ENCODE measurements around the gene AMELX. TPM values are rescaled to one million over a fixed set of nuclear protein-coding genes. Genes with fewer than 3 reads are reported as not detected.
A peak's percentile ranks its signal among the peaks of the same experiment; 100 is the strongest.

Gene AMELX
- total and polyA plus RNA-seq, 2 experiments from 2014 or later: not detected

DNA sequence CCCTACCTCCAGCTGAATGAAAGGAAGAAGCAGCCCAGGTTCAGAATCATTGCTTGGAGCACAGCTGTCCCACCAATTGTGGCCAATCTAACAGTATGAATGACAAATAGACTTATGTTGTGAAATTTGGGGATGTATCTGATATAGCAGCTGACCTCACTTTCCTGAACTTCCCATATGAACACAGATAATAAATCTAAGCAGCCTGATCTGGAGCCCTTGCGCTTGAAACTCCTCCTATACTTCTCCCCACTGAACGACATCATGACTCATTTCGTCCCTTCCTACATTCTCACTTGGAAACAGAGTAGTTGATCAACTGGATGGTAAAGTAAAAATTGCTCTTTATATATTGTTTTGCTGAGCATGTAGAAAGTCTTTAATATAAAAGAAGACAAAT lies 24.2 kb upstream of the AMELX start:
- DNase-seq (ENCODE audit: low read depth in 1 of 2, low spot score in 1 of 2): no peak
- no peaks in the 10 kb centered on the region for H3K4me1 ChIP-seq (ENCODE audit: low read depth)
- TF ChIP-seq, protein P1, sequence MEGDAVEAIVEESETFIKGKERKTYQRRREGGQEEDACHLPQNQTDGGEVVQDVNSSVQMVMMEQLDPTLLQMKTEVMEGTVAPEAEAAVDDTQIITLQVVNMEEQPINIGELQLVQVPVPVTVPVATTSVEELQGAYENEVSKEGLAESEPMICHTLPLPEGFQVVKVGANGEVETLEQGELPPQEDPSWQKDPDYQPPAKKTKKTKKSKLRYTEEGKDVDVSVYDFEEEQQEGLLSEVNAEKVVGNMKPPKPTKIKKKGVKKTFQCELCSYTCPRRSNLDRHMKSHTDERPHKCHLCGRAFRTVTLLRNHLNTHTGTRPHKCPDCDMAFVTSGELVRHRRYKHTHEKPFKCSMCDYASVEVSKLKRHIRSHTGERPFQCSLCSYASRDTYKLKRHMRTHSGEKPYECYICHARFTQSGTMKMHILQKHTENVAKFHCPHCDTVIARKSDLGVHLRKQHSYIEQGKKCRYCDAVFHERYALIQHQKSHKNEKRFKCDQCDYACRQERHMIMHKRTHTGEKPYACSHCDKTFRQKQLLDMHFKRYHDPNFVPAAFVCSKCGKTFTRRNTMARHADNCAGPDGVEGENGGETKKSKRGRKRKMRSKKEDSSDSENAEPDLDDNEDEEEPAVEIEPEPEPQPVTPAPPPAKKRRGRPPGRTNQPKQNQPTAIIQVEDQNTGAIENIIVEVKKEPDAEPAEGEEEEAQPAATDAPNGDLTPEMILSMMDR (IDR thresholded peaks at IDR 0.05; ENCODE audit: low read depth, low read length): no peak
- no peaks in the 10 kb centered on the region for H3K27me3 ChIP-seq
- no peaks in the 10 kb centered on the region for H3K9me3 ChIP-seq (ENCODE audit: low read depth)
- no peak overlapping the region for H3K27ac ChIP-seq
- no peaks in the 10 kb centered on the region for H3K36me3 ChIP-seq
- H3K4me3 ChIP-seq: no peak overlapping the region

- no peak overlapping the region for H3K4me3 ChIP-seq
- TF ChIP-seq, protein P1 (IDR thresholded peaks at IDR 0.05; ENCODE audit: low read depth, low read length): no peak
- no peaks in the 10 kb centered on the region for H3K36me3 ChIP-seq
- DNase-seq (ENCODE audit: low read depth in 1 of 2, low spot score in 1 of 2): peak in 1 of 2 donors; percentile 22
- H3K9me3 ChIP-seq (ENCODE audit: low read depth): no peaks in the 10 kb centered on the region
- H3K27me3 ChIP-seq: no peaks in the 10 kb centered on the region
- no peaks in the 10 kb centered on the region for H3K4me1 ChIP-seq (ENCODE audit: low read depth)
- H3K27ac ChIP-seq: no peak overlapping the region
These were observed 23.2 kb upstream of the AMELX start for GRCh38 chrX:11269996-11270395.

DNA sequence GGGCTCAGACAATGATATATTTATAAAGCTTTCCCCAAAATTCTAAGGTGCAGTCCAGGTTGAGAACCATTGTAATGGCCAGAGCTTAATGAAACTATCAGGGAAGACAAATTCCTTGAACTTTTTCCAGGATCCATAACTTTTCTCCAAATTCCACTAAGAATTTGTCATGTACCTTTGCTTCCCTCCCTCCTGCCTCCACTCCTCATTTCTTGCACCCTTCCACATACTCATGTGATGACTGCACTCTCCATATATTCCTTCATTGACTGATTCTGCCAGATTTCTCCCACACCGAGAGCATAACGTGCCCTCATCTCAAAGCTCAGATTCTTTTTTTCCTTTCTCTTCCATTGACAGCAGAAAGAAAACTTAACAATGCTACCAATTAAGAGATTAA lies 20.9 kb upstream of the AMELX start:
- no peak overlapping the region for H3K27ac ChIP-seq

DNA sequence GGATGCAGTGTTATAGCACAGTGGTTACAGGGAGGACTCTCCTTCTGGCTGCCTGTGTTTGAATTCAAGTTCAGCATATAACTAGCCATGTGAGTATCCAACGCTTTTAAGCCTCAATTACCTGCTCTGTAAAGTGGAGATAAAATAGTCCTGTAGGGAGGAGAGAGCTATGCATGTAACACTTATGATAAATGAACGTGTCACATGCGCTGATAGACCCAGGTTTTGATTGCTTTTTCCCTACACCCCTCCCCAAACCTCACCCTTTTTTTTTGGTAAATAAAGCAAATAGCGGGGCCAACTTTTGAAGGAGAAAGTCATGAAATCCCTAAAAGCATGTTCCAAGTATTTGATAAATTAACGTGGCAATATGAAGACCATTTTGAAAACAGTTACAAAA lies 20.4 kb upstream of the AMELX start:
- no peak overlapping the region for H3K4me3 ChIP-seq
- no peaks in the 10 kb centered on the region for H3K9me3 ChIP-seq (ENCODE audit: low read depth)
- no peak for DNase-seq (ENCODE audit: low read depth in 1 of 2, low spot score in 1 of 2)
- H3K27me3 ChIP-seq: no peaks in the 10 kb centered on the region
- H3K27ac ChIP-seq: no peak overlapping the region
- TF ChIP-seq, protein P1 (IDR thresholded peaks at IDR 0.05; ENCODE audit: low read depth, low read length): no peak
- no peaks in the 10 kb centered on the region for H3K36me3 ChIP-seq
- no peaks in the 10 kb centered on the region for H3K4me1 ChIP-seq (ENCODE audit: low read depth)

More for the DNA sequence above, 20.9 kb upstream of the AMELX start:
- TF ChIP-seq, protein P1 (IDR thresholded peaks at IDR 0.05; ENCODE audit: low read depth, low read length): no peak
- no peak for DNase-seq (ENCODE audit: low read depth in 1 of 2, low spot score in 1 of 2)
- Histone ChIP-seq H3K27me3 (no peaks in the 10 kb centered on the region), H3K4me1 (ENCODE audit: low read depth) (no peaks in the 10 kb centered on the region), H3K9me3 (ENCODE audit: low read depth) (no peaks in the 10 kb centered on the region), H3K4me3 (no peak overlapping the region), H3K36me3 (no peaks in the 10 kb centered on the region)

DNA sequence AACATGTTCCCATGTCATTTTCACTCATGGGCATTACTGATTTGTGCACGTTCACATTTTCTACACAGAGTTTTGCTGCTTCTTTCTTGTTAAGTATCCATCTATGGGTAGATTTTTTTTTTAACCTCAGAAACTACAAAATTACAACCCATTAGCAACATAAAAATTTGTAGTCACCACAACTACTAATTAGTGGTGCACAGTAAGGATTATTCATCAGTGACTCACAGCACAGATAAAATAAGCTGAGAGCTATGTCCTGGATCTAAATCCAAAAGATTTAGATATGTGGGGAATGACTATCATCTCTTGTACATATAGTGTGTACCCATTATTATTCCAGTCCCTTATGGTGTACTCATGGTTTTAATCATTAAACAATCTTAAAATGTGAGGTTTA lies 19.7 kb upstream of the AMELX start:
- Histone ChIP-seq H3K27me3 (no peaks in the 10 kb centered on the region), H3K4me3 (no peak overlapping the region), H3K36me3 (no peaks in the 10 kb centered on the region), H3K9me3 (ENCODE audit: low read depth) (no peaks in the 10 kb centered on the region), H3K4me1 (ENCODE audit: low read depth) (no peaks in the 10 kb centered on the region), H3K27ac (no peak overlapping the region)
- TF ChIP-seq, protein P1 (IDR thresholded peaks at IDR 0.05; ENCODE audit: low read depth, low read length): no peak
- peak in 1 of 2 donors; percentile 6 for DNase-seq (ENCODE audit: low read depth in 1 of 2, low spot score in 1 of 2)

- TF ChIP-seq, protein P1 (IDR thresholded peaks at IDR 0.05; ENCODE audit: low read depth, low read length): no peak
These were observed 11.2 kb upstream of the AMELX start for GRCh38 chrX:11282043-11282442.

More at GRCh38 chrX:11282043-11282442, 11.2 kb upstream of the AMELX start:
- Histone ChIP-seq H3K4me1 (ENCODE audit: low read depth) (no peaks in the 10 kb centered on the region), H3K27me3 (no peaks in the 10 kb centered on the region), H3K4me3 (no peak overlapping the region), H3K27ac (no peak overlapping the region), H3K9me3 (ENCODE audit: low read depth) (peaks cover 3% of the 10 kb centered on the region), H3K36me3 (no peaks in the 10 kb centered on the region)
- no peak for DNase-seq (ENCODE audit: low read depth in 1 of 2, low spot score in 1 of 2)
